ENCODE results near the gene DOK3. TPM values are rescaled to one million over a fixed set of nuclear protein-coding genes. Genes with fewer than 3 reads are reported as not detected.
A peak's percentile ranks its signal among the peaks of the same experiment; 100 is the strongest.
"Not testable (repeated sequence)": the region's sequence is repeated elsewhere in the genome, so short reads cannot be mapped to it uniquely, and the experiment has no call there.

The DOK3 gene
- total RNA-seq, 1 donor from 2014 or later, result 3.3 TPM

DNA sequence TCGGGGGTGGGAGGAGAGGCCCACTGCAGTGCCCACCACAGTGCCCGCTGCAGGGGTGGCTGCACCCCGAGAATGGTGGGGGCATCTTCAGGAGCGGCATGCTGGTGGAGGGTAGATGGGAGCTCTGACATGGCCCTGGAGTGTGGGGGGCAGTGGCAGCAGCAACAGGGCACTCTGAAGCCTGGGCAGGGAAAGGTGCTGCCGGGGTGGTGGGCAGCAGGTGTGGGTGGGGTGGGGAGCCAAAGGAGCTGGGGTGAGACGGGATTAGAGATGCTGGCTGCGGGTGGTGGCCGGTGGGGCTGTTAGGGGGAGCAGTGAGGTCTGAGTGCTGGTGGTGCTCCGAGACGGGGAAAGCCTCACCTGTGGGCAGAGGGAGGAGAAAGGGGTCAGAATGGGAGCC, 26.8 kb upstream of the DOK3 start:
- DNase-seq (ENCODE audit: low spot score in 2 of 2) (no peak), FAIRE-seq (no peak)

DNA sequence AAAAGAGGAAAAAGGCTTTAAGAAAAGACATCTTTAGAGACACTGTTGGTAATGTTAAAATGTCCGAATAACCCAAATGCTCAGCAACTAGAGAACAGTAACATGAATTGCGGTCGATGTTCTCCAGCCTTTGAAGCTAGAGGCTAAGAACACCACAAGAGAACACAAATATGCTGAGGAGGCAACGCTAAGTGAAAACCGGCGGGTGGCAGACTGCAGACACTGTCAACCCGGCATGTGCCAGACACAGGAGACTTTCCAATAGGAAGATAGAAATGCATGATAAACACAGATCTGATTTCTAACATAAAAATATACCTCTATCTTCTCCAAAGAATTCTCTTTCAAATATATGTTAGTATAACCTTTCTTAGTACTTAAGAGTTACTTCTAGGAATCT, 25.5 kb upstream of the DOK3 start:
- DNase-seq (ENCODE audit: low spot score in 2 of 2) (no peak), FAIRE-seq (no peak)

DNA sequence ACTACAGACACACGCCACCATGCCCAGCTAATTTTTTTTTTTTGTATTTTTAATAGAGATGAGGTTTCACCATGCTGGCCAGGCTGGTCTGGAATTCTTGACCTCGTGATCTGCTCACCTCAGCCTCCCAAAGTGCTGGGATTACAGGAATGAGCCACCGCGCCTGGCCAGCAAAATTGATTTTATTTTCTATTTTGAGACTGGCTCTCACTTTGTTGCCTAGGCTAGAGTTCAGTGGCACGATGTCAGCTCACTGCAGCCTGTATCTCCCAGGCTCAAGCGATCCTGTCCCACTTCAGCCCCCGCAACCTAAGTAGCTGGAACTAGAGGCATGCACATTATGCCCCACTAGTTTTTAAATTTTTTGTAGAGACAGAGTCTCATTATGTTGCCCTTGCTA, 24.8 kb upstream of the DOK3 start:
- DNase-seq (ENCODE audit: low spot score in 2 of 2); FAIRE-seq: not testable (repeated sequence)

DNA sequence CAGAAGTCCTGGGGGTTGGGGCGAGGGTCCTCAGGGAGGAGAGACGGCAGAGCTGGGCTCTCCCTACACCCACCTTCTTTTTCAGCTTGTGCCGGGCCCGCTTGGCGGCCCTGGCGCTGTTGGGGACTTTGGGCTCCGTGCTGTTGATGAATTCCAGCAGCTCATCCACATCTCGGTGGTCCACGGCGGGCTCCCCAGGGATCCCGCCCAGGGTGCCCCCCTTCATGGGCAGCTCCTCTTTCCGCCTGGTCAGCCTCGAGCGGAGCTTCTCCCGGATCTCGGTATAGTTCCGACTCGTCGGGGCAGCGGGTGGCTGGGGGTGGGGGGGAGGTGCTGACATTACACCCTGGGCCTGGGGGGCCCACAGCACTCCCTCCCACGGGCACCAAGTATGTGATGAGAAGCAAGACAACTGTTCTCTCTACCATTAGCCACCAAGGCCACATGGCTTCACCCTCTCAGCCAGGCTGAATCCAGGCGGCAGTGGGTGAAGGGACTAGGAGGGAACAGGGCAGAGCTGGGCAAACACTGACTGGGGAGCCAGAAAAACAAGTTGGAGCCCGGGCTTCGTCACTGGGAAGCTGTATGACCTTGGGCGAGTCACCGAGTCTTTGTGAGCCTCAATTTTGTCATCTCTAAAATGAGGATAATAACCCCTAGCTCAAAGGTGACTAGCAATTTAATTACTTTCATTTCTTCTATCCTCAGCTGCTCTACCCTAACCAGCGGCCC, 21.7 kb upstream of the DOK3 start:
- no peak for FAIRE-seq
- no peak for DNase-seq (ENCODE audit: low spot score in 2 of 2)

DNA sequence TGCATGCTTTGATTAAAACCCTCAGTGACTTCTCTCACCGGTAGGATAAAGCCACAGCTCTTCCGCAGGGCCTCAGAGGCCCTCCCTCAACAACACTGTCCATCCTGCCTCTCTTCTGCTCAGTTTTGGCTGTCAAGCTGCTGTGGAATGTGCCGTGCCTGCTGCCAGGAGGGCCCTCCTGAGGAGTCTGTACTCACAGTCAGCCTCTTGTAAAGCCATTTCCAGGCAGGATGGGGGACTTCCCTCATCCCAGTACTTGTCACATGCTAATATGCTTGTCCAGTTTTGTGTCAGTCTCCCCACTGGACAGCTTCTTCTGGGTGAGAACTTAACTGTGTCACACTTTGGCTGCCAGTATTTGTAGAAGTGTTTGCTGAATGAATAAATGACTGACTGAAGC, 21.0 kb upstream of the DOK3 start:
- DNase-seq (ENCODE audit: low spot score in 2 of 2) (no peak), FAIRE-seq (no peak)

DNA sequence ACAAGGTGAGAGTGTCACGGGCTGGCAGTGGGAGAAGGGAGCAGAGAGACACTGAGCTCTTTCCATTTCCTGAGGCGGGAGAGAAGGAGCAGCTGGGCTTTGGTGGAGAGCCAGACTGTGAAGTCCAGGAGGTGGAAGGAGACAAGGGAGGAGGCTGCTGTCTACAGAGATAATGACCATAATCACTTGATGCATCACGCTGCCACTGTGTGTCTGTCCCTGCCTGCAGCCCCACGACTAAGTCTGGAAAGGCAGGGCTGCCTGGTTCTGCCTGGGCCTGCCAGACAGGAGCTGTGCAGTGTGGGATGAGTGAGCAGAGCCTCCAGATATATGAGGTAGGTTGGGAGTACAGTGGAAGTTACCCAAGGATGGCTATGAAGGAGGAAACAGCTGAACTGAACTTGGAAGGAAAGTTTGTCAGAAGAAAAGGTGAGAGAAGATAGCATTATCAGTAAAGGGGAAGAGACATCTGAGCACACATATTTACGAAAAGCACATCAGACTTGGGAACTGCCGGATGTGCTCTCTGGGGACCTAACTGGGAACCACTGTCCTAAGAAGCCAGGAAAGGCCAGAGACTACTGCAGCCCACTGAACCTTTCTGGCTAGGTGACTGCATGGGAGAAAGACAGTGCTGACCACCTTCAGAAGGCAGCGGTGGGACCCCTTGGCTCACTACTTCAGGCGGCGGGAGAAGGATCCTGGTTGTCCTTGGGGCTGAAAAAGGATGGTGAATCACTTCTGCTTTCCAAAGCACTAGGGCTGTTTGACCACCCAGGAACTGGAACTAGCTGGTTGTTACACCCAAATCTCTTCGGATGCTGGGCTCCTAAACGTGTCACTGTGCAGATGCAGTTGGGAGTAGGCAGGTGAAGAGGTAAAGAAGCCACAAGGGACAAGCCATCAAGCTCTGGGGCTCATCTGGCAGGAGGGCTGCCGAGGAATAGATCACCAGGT, 19.9 kb upstream of the DOK3 start:
- DNase-seq (ENCODE audit: low spot score in 2 of 2), result no peak
- no peak for FAIRE-seq

DNA sequence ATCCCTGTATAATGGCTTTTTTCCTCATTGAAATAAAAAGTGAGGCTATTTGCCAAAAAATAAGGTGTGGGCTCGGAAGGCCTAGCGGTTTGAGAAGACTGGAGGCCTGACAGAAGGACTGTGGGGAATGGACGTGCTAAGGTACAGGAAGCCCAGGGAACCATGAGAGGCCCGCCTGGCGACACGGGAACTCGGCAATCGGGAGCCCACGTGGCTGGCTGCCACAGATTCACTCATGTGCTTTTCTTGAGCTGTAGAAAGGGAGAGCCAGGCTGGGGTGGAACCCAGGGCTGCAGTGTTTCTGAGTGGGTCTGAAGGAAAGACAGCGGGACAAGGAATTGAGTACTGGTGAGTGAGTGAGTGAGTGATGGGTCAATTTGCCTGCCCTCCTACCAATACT, 19.0 kb upstream of the DOK3 start:
- FAIRE-seq (no peak), DNase-seq (ENCODE audit: low spot score in 2 of 2) (no peak)

DNA sequence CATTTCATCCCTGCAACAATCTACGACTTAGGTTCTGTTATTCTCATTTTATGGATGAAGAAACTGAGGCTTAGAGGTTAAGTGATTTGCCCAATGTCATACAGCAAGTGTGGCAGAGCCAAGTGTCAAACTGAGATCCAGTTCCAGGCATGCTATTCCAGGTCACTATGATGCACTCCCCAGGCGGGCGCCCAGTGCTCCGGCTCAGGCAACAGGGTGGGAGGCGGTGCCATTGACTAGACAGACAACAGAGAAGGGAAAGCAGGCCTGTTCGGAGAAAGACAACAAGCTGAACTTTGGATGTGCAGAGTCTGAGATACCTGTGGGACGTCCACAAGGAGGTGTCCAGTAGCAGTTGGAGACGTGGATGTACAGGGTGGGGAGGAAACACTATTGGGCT, 18.0 kb upstream of the DOK3 start:
- DNase-seq (ENCODE audit: low spot score in 2 of 2) (no peak), FAIRE-seq (no peak)

DNA sequence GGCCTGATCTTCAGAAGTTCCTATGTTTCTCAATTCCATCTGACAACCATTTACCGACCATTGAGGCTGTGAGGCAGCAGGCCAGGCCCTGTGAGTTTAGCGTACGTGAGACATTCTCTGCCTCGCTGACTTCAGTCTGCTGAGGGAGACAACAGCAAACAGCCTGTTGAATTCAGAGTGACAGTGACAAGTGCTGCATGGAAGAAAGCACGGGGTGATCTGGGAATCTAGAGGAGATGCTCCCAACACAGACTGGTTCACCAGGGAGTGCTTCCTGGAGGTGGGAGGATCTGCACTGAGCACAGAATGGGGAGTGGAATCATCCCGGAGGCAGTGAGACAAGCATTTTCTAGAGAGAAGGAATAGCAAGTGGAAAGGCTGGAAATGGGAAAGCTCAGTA, 17.2 kb upstream of the DOK3 start:
- FAIRE-seq (no peak), DNase-seq (ENCODE audit: low spot score in 2 of 2) (no peak)

DNA sequence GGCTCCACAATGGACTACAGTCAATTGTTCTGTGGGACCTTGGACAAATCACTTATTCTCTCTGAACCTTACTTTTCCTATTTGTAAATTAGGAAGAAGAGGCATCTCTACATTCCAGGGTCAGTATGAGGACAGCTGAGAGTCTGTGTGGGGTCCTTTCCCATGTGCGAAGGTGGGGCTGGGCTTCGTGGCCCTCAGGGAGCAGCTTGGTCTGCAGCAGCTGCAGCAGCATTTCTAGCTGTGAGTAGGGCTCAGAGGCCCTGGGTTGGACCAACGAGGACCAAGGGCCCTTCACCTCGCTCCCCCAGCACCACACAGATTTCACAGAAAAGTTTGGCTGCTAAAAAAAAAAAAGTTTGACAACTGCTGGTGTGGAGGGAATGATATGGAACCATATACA, 16.6 kb upstream of the DOK3 start:
- FAIRE-seq (no peak), DNase-seq (ENCODE audit: low spot score in 2 of 2) (no peak)

DNA sequence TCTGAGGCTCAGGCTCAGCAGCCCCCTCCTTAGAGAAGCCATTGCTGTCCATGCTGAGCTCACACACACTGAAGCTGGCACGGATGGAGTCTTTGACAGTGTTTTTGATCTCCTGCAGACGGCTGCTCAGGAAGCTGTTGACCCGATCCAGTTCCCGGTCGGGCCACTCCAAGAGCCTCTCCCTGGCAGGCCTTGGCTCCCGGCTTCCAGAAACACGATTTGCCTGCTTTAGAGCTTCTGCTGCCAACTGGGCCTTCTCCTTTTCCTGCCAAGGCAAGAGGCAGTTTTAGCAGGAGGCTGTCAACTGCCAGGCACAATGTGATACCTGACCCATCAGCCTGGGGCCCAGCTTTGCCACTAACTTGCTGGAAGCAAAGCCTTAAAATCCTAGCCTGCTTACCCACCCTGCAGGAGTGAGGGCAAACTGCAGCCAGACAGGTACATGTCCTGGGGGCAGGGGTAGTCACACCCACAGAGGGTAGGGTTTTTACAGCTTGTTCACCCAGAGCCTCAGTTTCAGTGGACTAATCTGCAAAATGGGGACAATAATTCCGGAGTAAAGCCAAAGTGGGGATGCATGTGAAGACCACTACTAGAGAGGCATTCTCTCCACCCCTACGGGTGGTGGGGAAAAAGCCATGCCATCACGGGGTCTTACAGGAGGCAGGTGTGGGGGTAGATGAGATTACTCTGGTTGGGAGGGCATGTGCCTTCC, 15.5 kb upstream of the DOK3 start:
- DNase-seq (ENCODE audit: low spot score in 2 of 2), result no peak
- FAIRE-seq, result no peak

DNA sequence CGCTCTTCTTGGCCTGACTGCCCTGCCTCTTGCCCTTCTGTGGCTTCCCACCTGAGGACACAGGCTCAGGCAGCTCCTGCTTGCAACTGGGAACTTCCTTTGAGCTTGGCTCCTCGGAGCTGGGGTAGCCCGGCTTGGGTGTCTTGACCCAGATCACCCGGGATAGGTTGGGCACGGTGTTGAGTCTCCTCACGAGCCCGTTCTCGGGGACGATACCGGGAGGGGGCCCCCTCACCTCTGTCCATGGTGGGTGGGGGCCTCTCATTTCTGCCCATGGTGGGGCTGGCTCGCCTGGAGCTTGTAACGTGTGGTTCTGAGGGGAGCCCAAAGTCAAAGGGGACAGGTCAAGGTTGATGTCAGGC, 14.9 kb upstream of the DOK3 start:
- FAIRE-seq (no peak), DNase-seq (ENCODE audit: low spot score in 2 of 2) (no peak)

DNA sequence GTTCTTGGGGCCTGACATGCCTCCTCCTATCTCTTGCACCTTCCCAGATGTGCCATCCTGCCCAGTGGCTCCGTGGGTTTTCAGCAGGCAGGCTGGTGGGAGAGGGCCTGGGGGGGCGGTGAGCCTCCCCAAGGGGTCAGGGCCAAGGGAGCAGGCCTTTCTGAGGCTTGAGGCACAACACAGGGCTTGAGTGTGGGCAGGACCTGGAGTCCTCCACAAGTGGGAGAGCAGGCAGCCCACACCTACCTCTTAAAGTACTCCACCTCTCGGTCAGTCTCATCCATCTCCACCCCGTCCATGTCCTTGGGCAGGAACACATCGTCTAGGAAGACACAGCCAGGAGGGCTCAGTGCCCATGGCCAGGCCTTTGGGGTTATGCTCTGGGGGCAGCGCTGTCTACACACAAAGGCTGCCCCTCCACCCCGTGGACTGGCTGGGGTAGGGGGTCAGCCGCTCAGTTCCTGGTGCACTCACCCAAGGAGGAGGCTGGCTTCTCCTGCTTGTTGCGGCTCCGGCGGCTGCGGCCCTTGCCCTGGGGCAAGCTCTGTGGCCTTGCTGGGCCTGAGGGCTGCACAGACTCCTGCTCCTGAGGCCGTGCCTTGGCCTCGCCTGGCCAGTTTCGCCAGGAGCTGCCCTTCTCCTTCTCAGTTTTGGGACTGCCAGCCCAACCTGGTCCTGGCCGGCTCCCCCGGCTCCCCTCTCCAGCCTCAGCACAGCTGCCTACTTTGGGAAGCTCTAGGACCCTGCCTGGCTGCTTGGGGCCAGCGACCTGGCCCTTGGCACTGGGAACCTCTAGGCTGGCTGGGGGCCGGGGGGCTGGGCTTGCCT, 14.3 kb upstream of the DOK3 start:
- FAIRE-seq, result no peak

DNA sequence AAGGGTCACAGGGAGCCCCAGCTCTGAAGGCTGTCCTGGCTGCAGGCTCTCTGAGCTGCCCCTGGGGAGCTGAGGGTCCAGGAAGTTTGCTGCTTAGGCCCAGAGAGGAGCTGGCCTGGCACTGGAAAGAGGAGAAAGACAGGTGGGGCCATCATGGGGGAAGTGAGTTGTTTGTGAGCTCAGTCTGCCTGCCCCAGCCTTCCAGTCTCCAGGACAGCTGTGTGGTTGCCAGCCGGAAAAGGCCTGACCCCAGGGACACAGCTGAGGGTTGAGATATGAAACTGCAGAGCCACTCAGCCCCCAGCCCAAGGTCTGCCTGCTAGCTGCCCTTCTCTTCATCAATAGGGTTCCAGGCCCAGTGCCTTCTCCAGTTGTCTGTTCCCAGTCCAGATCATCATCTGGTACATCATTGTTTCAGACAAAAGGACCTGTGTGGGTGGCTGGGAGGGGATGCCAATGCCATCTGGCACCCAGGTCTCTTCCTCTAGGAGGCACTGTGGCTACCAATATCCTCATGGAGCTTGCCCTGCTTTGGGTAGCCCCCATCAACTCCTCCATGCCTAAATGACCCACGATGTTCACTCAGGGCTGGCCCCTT, 11.4 kb upstream of the DOK3 start:
- FAIRE-seq (no peak), DNase-seq (ENCODE audit: low spot score in 2 of 2) (no peak)

More for the DNA sequence above, 14.3 kb upstream of the DOK3 start:
- DNase-seq (ENCODE audit: low spot score in 2 of 2), result no peak

DNA sequence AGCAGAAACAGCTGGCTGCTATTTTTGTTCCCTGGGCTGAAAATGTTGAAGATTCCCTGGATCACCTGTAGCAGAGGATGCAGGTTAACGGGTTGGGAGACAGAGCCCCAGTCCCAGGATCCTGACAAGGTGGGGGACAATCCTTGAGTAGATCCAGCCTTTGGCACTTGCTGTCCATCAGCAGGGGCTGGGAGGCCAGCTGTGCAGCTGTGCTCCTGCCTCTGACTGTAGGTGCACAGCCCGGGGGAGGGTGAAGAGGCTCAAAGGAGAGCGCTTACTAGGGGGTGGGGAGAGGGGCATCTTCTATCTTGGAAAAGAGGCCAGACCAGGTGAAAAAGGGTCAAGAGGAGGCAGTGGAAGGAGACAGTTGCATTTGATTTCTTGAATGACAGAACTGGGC, 10.6 kb upstream of the DOK3 start:
- FAIRE-seq, result no peak
- no peak for DNase-seq (ENCODE audit: low spot score in 2 of 2)

DNA sequence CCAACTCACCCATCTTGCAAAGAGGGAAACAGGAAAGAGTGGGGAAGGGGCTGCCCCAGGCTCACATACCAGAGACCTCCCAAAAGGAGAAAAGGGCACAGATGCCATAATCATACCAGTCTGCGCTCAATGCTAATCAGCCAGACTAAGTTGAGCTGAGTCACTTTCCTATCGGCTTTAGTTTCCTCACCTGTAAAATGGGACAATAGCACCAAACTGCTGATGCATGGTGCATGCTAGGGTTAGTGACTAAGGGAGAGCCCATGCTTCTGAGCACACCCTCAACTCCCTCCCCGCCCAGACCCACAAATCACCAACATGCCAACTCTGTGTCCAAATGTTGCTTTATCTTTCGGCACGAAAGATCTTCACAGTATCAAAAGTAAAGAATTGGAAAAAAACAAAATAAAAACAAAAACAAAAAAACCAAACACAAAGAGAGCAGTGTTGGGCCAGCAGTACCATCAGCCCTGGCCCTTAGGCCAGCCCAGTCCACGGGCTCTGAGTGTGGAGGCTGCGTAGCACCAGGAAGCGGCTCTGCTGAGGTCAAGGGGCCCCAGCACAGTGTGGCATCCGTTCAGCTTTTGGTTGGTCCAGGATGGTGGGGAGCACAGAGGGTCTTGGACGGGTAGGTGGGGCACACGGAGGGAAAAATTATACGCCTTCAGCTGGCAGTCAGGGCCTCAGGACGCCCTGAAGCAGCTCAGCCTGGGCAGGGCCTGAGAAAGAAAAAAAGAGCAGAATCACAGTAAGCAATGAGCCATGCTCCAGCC, 10.0 kb upstream of the DOK3 start:
- DNase-seq (ENCODE audit: low spot score in 2 of 2) (no peak), FAIRE-seq (no peak)

DNA sequence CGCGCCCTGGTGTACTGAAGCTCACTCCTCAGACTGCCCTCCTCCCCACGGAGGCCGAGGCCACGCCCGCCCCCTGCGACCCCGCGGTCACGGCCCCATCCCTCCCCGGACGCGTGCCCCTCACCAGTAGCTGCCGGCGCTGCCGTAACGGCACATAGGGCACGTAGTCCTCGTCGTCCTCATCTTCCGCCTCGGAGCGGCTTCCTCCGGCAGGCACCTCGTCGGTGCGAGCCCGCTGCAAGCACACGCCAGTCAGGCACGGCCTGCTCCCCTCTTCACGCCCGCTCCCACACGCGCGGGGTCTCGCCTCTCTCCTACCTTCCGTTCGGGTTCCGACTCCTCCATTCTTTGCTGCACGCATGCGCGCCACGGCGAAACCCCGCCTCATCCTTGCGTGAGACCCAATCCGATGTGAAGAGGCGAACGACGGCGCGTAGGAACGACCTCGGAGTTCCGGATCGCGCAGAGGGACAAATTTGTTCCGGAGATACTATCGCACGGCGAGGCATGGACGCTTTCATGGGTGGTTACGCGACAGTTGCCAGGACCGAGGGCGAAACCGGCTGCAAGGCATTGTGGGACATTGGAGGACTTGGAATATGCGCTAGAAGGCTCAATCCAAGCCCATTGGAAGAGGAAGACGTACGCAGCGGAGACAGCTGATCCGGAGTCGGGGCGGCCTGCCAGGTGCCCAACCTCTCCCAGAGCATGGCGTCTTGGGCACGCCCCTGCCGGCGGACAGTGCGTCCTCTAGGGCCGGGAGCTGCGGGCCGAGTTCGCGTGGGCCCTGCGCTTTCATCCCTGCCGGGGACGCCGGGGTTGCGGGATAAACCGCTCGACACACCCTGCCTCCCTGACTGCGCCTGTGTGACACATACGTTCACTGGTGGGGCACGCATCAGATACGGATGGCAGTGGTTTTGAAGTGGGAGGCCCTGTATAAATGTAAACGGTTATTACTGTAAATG, 7.3 kb upstream of the DOK3 start, which contains the start of gene DDX41:
Gene DDX41, minus strand, starts transcription at position 361 of the 968 bp plus-strand sequence. Its CDS starts 16 bp downstream, at position 345.
- peak; percentile 56 for FAIRE-seq

DNA sequence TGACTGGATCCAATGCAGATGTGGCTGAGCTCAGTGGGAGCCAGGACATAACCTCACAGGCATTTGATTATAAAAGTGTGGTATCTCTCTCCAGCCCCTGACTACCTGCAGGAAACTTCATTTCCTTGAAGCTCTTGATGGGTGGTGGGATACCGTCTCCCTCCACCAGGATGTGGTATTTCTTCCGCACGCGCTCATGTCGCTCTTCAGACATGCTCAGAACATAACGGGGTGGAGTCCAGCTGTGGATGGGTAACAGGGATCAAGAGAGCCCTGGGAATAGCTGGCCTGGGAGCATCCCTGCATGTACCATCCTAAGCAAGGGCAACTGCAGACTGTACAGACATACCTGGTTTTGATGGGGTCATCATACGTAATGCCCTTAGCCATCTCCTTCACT, 6.0 kb upstream of the DOK3 start:
- FAIRE-seq, result no peak

More for the DNA sequence above, 7.3 kb upstream of the DOK3 start, which contains the start of gene DDX41:
- peak; percentile 98 to 99 for DNase-seq (ENCODE audit: low spot score in 2 of 2)

More for the DNA sequence above, 6.0 kb upstream of the DOK3 start:
- DNase-seq (ENCODE audit: low spot score in 2 of 2), result no peak

Data from frontal cortex (tissue), 4 donors.